Stimulated activated CD8-positive, alpha-beta memory T cell treated with anti-CD3 and anti-CD28 coated beads, Interleukin-12 subunit alpha, Interleukin-12 subunit beta, amount 100 ng/mL, for 1 hour (primary cell): Measurements from ENCODE around the gene OBP2A.

ENCODE experiments used
- DNase-seq: peaks from one replicate; pipeline ENCODE4 v3.0.0-alpha.2; 2020; ENCODE audit warnings: low read depth

The OBP2A gene

DNA sequence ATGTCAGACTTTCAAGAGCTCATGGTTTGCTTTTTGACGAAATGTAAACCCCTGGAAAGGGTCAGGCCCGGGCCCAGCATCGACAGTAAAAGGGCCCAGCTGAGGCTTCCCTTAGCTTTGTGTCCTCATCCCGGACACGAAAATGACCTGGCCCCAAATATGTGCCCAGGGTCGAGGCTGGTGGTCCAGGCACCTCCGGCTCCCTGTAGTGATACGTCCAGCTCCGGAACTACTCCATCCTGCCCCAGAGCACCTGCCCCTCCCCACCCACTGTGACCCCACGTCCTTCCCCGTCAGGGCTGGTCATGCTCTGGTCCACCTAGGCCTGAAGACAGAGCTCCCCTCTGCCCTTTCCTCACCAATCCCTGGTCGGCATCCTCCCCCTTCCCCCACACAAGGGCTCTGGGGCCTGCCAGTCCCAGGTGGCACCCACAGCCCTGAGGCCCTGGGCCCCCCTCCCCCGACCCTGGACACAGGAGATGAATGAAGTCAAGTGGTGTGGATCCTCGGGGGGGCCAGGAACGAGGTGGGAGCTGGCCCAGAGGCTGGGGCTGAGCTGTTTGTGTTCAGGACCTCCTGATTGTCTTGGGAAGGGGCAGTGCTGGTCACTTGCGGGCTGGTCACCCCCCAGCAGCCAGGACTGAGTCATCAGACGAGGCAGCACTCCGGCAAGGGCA lies 6.2 kb downstream of the OBP2A start:
- DNase-seq: no peak

DNA sequence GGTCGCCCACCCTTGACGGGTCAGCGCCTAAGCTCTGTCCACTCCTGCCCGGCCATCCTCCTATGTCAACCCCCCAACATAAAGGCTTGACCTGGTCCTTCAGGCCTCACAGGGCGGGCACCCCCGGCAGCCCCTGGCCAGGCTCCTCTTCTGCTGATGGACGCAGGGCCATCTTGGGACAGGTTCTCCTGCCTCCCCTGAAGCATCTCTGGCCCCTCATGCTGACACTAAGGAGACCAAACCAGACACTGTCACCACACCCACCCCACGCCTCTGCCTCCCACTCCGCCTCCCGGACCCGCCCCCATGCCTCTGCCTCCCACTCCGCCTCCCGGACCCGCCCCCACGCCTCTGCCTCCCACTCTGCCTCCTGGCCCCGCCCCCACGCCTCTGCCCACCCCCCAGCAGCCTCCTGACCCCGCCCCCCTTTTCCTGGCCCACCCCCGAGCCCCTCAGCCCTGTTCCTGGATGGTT lies 6.8 kb downstream of the OBP2A start:
- no peak for DNase-seq

DNA sequence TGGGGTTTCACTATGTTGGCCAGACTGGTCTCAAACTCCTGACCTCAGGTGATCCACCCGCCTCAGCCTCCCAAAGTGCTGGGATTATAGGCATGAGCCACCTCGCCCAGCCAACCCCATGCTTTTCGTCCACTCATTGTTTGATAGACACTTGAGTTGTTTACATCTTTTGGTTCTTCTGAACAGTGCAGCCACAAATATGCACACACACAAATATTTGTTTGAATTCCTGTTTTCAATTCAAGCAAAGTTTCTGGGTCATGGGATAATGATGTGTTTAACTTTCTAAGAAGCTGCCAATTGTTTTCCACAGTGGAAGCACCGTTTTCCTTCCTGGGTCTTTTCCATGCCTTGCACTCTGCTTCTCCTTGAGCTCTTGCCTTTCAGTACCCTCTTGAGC lies 8.8 kb downstream of the OBP2A start:
- no peak for DNase-seq

DNA sequence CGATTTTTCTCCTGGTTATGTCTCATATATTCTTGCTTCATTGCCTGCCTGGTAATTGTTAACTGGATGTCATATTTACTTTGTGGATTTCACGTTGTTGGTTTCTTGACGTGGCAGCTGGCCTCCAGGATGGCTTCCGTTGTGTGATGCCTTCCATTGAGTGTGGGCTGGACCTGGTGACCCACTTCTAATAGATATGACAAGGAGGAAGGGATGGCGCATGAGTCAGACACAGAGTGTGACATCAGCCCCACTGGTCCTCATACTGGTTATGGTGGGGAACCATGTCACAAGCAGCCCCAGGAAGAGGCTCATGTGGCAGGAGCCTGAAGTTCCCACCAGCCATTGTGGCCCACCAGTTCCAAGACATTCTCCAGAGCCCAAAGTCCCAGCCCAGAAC lies 9.3 kb downstream of the OBP2A start:
- no peak for DNase-seq

DNA sequence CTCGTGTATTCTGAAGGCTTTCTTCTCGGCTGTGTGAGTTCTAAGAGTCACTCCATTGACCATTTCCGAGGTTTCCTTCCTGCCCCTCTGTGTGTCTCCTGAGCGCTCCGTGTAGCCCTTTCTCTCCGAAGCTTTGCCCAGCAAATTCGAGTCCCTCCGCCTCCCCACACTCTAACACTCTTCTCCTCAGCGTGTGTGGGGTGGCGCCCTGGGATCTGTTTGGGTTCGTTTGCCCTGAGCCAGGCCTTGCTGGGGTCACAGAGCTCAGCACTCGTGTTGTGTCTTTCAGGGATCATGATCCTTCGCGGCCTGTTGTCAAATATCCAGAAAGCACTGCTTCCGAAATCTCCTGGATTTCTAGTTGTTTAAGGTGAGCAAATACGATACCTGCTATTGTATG lies 10.0 kb downstream of the OBP2A start:
- DNase-seq: no peak

DNA sequence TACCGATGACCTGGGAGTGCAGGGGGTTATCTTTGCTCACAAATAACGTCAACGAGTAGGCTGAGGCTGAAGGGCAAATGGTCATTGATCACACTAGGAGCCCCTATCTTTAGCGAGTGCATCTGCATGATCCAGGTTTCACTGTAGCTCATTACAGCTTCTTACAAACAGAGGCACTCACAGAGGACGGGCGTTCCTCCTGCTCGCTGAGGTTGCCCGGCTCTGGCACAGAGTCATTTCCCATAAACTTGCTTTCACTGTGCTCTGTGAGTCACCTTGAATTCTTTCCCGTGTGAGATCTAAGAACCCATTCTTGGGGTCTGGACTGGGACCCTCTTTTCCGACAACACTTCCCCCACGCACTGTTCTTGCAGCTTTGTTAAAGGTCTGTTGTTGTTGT lies 13.7 kb downstream of the OBP2A start:
- DNase-seq: no peak

DNA sequence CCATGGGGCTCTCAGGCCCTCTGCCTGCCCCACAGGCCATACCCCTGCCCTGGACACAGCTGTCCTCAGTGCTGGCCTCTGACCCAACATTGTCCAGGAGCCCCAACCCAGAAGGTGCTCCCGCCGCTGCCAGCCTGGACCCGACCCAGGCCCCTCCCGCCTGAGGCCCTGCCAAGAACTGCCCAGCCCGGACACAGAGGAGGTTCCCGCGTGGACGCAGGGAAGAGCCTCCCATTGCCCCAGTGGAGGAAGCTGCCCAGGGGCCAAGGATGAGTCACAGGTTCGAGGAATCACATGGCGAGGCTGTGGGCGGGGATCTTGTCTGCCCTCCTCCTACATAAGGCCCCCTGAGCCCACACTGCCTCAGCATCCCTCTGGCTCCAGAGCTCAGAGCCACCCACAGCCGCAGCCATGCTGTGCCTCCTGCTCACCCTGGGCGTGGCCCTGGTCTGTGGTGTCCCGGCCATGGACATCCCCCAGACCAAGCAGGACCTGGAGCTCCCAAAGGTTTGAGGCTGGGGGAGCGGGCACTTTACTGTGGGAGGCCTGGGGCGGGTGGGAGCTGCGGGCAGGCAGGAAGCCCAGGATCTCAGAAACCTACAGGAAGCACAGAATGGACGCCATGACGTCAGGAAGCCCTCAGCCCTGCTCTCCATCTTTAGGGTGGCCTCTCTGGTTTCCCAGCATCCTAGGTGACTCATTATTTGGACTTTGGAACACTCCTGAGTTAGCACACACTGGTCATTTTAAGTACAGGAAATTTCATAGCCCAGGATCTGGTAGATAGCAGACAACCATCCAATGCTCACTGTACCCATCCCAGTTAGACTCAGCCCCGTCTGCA lies 15.7 kb downstream of the OBP2A start, which contains the start of gene PAEP:
Gene PAEP (plus strand): TSS at position 366 of the 844 bp plus-strand sequence.
- DNase-seq: no peak

DNA sequence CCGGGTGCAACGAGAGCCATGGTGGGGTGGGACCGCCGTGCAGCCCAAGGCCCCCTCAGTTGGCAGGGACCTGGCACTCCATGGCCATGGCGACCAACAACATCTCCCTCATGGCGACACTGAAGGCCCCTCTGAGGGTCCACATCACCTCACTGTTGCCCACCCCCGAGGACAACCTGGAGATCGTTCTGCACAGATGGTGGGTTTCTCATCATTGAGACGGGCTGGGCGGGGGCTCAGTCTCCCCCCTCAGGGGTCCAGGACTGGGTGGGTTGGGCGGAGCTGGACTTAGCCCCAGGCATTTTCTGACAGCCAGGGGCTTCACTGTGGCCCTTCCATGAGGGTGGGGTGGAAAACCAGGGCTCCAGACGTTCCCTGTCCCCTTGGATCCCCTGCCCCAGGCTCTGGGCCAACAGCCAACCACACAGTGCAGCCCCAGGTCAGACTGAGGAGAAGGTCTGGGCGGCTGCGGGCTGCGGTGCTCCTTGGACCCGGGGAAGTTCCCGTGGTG lies 16.4 kb downstream of the OBP2A start:
- DNase-seq: no peak

DNA sequence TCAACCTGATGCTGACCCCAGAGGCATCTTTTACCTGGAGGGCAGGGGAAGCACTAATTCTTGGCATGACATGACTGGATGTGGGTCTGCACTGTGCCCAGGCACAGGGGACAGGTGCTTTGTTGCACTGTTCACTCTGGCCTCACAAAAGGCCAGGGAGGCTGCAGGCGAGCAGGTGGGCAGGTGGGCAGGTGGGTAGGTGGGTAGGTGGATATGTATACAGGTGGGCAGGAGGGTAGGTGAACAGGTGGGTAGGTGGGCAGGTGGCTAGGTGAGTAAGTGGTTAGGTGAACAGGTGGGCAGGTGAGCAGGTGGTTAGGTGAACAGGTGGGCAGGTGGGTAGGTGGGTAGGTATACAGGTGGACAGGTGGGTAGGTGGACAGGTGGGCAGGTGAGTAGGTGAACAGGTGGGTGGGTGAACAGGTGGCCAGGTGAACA lies 17.1 kb downstream of the OBP2A start:
- DNase-seq: no peak

DNA sequence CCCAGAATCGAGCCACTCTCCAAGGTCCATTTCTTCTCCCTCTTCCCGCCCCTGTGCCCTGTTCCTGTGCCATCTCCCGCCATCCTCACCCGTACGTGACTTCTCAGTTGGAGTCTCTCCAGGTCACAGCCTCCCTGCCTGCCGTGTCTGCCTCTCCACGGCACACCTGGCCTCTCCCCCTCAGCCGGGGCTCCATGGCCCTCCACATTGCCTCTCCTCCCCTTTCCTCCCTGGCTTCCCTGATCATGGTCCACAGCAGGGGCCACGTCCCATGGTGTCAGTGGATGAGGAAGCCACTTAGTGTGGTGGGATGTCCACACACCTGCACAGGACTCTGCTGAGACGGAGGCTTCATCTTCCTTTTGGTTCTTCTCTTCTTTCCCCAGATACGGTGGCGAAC lies 17.9 kb downstream of the OBP2A start:
- no peak for DNase-seq

DNA sequence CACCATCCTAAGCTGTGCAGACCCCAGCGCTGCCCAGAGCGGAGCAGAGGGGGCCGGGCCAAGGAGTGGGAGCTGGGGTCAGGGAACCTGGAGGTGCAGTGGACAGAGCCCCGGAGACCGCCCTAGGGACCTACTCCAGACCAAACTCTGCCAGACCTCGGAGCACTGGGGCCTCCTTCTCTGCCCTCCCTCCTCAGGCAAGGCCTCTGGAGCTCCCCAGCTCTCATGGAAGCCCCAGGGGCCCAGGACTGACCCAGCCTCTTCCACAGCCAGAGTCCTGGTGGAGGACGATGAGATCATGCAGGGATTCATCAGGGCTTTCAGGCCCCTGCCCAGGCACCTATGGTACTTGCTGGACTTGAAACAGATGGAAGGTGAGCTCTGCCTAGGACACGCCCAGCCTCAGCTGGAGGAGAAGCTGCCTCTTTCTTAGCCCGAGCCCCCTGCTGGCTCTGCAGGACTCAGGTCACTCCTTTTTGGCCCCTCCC lies 19.3 kb downstream of the OBP2A start:
- DNase-seq: no peak

DNA sequence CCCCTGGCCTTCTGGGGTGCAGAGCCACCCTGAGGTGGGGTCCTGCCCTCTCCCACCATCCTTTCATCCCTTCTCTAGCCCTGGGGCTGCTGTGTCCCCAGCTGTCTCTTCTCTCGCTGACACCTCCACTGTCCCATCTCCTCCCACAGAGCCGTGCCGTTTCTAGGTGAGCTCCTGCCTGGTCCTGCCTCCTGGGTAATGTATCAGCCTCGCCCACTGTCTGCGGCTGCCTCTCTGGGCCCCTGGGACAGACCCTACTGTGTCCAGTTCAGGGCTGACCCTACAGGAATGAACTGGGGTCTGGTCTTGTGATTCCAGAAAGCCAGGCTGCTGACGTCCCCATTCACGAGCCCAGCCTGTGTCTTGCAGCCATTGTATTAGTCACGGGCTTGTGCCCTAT lies 19.7 kb downstream of the OBP2A start:
- no peak for DNase-seq

DNA sequence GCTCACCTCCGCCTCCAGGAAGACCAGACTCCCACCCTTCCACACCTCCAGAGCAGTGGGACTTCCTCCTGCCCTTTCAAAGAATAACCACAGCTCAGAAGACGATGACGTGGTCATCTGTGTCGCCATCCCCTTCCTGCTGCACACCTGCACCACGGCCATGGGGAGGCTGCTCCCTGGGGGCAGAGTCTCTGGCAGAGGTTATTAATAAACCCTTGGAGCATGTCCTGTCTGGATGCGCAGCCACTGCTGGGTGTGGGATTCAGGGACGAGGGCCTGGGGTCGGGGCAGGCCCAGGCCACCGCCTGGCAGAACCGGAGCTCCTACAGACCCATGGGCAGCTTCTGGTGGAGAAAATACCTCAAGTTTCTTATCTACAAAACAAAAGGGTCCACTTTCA lies 20.6 kb downstream of the OBP2A start:
- no peak for DNase-seq

DNA sequence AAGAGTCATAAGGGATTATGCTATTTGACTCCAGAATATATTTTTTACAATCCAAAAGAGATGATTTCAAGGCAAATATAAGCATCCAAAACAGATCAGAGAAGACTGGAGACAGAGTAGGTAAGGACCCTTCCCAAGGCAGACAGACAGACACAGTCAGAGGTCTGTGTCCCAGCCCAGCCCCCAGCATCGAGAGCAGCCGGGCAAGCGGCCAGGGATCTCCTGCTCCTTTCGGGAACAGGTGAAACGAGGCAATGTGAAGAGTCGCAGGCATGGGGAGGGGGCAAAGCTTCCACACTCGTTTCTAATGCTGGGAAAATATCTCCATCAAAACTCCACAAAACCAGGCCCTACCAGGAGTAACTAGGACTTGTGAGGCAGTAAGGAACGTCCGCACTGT lies 21.4 kb downstream of the OBP2A start:
- no peak for DNase-seq

DNA sequence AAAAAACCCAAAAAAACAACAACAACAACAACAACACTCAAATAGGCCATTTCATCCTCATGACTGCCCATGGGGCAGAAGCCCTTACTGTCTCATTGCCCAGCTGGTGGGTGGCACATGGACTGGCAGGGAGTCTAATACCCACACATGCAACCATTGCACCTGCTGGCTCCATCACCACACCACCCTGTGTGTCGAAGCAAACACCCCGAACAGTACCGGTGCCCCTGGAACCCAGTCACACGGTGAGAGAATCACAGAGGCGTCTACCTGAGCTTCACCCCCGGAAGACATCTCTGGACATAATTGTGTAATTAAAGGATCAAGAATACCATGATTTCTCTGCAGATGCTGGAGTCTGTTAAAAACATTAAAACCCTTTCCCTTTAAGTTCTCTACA lies 22.1 kb downstream of the OBP2A start:
- no peak for DNase-seq

DNA sequence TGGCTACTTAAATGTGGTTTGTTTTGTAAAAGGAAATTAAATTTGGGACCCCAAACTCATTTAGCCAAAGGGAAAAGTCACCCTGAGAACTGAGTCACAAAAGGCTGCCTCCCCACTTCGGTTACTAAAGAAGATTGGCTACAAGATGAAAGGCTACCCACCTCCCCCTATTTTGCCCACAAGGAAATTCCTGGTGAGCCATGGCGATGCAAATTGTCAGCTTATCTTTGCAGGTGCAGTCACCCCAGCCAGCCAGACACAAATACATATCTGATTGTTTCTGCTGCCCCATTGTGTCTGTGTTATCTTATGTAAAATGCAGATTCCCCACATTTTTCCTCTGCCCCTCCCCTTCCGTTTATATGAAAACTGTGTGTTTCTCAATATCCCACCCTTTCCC lies 24.5 kb downstream of the OBP2A start:
- no peak for DNase-seq

DNA sequence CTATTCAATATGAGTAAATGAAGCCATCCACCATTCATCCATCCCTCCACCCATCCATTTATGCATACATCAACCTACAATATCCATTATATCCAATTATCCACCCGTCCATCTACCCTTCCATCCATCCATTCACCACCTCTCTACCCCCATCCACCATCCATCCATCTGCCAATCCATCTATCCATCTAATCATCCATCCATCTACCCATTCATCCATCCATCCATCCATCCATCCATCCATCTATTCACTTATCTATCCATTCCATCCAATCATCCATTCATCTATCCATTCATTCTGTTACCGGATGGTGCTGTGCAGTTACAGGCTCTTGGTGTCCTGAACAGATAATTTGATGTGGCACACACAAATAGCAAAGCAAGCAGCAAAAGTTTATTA lies 26.3 kb downstream of the OBP2A start:
- DNase-seq: no peak

DNA sequence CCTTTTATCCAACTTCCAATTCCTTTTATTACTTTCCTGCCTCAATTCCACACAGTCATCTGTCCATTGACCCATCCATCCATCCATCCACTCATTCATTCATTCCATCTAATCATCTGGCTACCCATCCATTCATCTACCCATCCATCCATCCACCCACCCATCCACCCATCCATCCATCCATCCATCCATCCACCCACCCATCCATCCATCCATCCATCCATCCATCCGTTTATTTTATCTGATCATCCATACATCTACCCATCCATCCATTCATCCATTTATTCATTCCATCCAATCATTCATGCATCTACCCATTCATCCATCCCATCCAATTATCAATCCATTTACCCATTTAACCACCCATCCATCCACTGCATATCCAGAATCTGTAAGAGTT lies 27.2 kb downstream of the OBP2A start:
- no peak for DNase-seq

DNA sequence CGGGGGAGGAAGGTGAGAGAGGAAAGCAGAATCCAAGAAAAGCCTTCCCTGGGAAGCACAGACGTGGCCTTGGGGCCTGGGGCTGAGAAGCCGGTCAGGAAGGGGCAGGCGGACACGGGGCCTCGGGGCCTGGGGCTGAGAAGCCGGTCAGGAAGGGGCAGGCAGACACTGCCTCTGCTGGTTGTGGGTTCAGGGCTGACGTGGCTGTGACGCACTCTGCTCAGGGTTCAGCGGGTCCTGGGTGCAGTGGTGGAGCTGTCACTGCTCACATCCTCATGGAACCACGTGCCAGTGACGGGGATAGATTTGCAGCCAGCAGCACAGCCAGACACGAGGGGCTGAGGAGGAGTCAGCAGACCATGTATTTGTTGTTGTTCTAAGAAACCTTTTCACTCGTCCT lies 28.4 kb downstream of the OBP2A start:
- DNase-seq: no peak

DNA sequence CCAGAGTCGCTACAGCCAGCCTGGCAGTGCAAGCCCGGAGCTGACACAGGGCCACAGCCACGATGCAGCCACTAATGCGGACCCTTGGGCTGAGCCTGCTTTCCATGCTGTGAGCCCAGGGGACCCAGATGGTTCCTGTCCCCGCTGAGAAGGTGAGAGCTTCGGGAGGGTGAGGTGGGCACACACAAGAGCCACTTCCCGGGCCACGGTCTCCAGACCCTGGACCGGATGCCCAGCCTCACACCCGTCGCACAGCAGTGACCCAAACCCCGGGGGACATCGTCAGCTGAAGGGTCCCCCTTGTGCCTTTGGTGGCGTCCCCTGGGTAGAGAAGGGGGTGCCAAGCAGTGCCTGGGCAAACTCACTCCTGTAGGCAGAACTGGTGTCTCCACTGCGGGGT lies 29.0 kb downstream of the OBP2A start:
- no peak for DNase-seq

DNA sequence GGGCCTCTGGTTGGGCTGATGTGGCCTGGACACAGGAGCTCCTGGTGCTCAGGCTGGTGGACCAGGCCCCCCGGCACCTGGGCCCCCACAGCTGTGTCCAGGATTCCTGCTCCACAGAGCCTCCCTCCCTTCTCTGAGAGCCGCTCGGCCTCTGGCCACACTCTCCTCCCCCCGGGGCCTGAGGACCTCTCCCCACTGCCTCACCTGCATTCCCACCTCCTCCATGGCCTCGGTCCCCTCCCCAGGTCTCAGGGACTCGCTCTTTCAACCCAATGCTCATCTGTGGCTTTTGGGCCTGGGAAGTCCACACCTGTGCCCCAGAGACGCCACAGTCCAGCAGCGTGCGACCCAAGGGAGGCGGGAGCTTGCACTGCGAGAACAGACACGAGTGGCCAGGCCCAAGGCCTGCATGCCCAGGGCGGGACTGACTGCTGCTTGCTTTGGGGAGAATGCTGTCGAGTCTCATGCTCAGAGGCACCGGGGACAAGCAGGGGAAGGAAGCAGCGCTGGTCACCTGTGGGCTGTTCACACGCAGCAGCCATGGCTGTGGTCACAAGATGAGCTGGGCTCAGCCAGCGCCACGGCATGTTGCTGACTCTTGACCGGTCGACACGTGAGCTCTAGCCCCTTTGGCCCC lies 30.2 kb downstream of the OBP2A start:
- DNase-seq: no peak

DNA sequence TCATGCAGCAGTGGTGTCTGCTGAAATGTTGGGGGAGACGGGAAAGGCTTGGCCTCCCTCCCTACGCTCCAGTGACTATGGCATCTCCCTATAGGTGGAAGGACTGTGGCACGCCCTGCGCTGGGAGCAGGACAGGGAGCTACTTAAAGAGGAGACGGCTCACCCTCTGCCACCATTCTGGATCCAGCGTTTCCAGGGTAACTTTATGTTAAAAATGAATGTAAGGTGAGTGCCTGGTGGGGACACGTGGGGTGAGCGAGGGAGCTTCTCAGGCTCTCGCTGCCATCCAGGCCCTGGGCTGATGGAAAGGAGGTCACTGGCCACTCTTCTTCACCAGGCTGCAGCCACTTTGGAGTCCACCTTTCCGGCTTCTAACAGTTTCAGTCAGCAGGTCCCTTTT lies 31.3 kb downstream of the OBP2A start:
- DNase-seq: no peak

DNA sequence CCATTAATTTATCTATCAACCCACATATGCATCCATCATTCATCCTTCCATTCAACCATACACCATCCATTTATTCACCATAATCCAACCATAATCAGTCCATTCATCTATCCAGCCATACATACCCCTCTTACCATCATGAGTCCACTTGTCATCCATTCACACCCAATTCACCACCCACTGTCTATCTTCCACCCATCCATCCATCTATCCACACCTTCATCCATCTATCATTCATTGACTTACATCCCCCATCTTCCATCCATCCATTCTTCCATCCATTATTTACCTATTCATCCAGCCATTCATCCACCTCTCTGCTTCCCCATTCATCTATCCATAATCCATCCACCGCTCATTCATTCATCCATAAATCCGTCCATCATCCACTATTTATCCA lies 33.4 kb downstream of the OBP2A start:
- DNase-seq: no peak
